AG09309 (cell line): ENCODE data around the gene MOG.
A peak's percentile ranks its signal among the peaks of the same experiment; 100 is the strongest.

Experiments
- DNase-seq: peaks from one replicate; pipeline ENCODE4 v3.0.0-alpha.2; 2010; ENCODE audit warnings: low read depth
- H3K4me3 ChIP-seq: 2 replicates; pipeline ENCODE4 v1.5.1; 2011; ENCODE audit warnings: mild to moderate bottlenecking, low read depth, low read length, moderate library complexity; ENCODE audit not compliant: control insufficient read depth
- CTCF ChIP-seq: IDR thresholded peaks from 2 replicates; pipeline ENCODE4 v1.5.1; 2011; ENCODE audit warnings: mild to moderate bottlenecking, low read depth, low read length, inconsistent platforms; ENCODE audit not compliant: insufficient read depth, control insufficient read depth; ENCODE audit errors: missing control alignments

The MOG gene

GRCh38 chr6:29629571-29629970 is 27.3 kb upstream of the MOG start:
- TF ChIP-seq CTCF = no peak
- DNase-seq = no peak
- H3K4me3 ChIP-seq = no peak overlapping the region

- TF ChIP-seq CTCF = no peak
- H3K4me3 ChIP-seq = no peak overlapping the region
- DNase-seq = no peak
Observed at GRCh38 chr6:29630315-29630714, 26.6 kb upstream of the MOG start.

- H3K4me3 ChIP-seq = no peak overlapping the region
- no peak for TF ChIP-seq CTCF
- DNase-seq = no peak
Observed at GRCh38 chr6:29631209-29631810, 25.6 kb upstream of the MOG start.

- no peak for TF ChIP-seq CTCF
- DNase-seq = no peak
- peak overlapping the region; percentile 85 for H3K4me3 ChIP-seq
Observed at GRCh38 chr6:29631860-29632731, 24.8 kb upstream of the MOG start.

GRCh38 chr6:29632789-29633533 is 23.9 kb upstream of the MOG start, which contains the start of gene GABBR1:
GABBR1 (minus strand) TSS chr6:29633183; CDS start chr6:29632385, 798 bp downstream.
- DNase-seq = peak; percentile 39
- no peak for TF ChIP-seq CTCF
- peak within 1 kb of the TSS; percentile 85 for H3K4me3 ChIP-seq

GRCh38 chr6:29633534-29633905 is 23.4 kb upstream of the MOG start:
- DNase-seq = no peak
- TF ChIP-seq CTCF = no peak
- peak overlapping the region; percentile 85 for H3K4me3 ChIP-seq
